Activated T-helper 2 cell treated with anti-CD3 and anti-CD28 coated beads, Interferon-gamma antibody, Interleukin-2, Interleukin-4, amounts not matched to agents 10 μg/mL and 5 μg/mL and 100 μg/mL, durations not matched to agents 14 hours and 24 hours and 36 hours (primary cell): ENCODE measurements around the gene CRACR2A. TPM values are rescaled to one million over a fixed set of nuclear protein-coding genes. Genes with fewer than 3 reads are reported as not detected.

ENCODE experiments used
- DNase-seq: peaks from one replicate; pipeline ENCODE4 v3.0.0; 2021; ENCODE audit warnings: low spot score
- H3K27ac Mint-ChIP-seq: one replicate; pipeline ENCODE4 v1.8.0; 2021; ENCODE audit warnings: mixed read lengths
- H3K27me3 Mint-ChIP-seq: one replicate; pipeline ENCODE4 v1.8.0; 2021; ENCODE audit warnings: low read depth, mixed read lengths
- H3K36me3 Mint-ChIP-seq: one replicate; pipeline ENCODE4 v1.8.0; 2021; ENCODE audit warnings: low read depth, mixed read lengths
- H3K4me1 Mint-ChIP-seq: one replicate; pipeline ENCODE4 v1.8.0; 2021; ENCODE audit warnings: low read depth, mixed read lengths
- H3K4me3 Mint-ChIP-seq: one replicate; pipeline ENCODE4 v1.8.0; 2021; ENCODE audit warnings: low read depth, mild to moderate bottlenecking, moderate library complexity, mixed read lengths
- H3K9me3 Mint-ChIP-seq: one replicate; pipeline ENCODE4 v1.8.0; 2021; ENCODE audit warnings: mixed read lengths
- intact Hi-C: fragments of 100-400 bp; cut with micrococcal nuclease; formaldehyde crosslinking; loops from one replicate; pipeline ENCODE4 v1.15.1; 2023
- total RNA-seq: library from RNA; stranded (reverse); gene quantifications from 2 replicates; pipeline ENCODE4 v1.2.3, GENCODE V29; 2022

Gene CRACR2A
- total RNA-seq, 1 donor from 2014 or later = 24.6 TPM

DNA sequence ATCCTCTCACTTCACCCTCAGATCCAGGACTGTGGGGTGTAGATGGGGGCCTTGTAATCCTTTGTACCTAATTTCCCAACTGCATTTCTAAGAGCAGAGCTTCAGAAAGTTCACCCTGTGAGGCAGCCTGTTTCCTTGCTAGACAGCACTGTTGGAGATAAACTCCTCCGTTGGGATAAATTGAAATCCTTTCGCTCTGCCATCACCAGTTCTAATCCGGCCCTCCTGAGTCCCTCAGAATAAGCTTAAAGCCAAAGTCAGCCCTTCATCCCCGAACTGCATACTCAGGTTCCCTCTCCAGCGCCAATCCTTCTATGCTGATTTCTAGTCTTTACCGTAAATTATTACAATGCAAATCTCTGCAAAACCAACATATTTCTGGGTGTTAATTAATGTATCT lies 147.2 kb downstream of the CRACR2A start:
- DNase-seq = no peak
- peaks cover 15% of the 10 kb centered on the region for H3K36me3 Mint-ChIP-seq
- peaks cover 27% of the 10 kb centered on the region for H3K27me3 Mint-ChIP-seq
- no peaks in the 10 kb centered on the region for H3K4me1 Mint-ChIP-seq
- no peak overlapping the region for H3K4me3 Mint-ChIP-seq
- peaks cover 5% of the 10 kb centered on the region for H3K9me3 Mint-ChIP-seq
- no peak overlapping the region for H3K27ac Mint-ChIP-seq
- intact Hi-C loops = no loop called here

DNA sequence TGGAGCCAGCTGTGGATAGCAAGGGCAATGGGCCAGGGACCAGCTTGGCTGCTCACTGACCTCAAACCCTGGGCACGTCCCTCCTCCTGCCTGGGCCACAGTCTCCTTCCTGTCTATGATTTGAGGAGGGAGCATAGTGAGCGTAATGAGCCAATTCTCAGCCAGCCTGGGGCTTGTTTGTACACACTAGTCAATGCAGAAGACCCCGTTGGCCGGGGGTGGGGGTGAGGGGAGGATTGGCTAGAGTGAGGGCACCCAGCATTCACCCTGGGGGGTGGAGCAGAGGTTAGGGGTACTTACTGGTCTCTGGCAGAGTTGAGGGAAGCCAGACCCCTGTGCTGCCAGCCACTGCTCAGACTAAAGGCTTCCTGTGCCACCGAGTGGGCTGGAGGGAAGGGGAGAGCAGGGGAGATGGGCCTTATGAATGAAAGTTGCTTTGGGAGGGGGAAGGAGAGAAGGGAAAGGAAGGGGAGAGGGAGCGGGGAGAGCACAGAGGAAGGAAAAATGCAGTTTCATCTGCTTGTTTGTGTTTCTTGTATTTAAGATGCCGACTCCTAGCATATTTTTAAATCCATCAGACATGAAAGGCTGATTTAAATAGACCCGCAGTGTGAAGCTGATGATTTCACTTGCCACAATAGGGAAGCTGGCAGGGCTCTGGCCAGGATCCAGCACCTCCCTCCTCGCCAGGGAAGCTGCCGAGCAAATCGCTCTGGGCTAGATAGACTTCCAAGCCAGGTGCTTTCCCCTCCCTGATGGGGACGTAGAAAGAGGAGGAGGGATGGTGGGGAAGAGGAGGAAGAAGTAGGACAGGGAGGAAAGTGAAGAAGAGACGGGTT lies 147.9 kb downstream of the CRACR2A start:
- peaks cover 27% of the 10 kb centered on the region for H3K27me3 Mint-ChIP-seq
- no peak overlapping the region for H3K4me3 Mint-ChIP-seq
- peaks cover 5% of the 10 kb centered on the region for H3K9me3 Mint-ChIP-seq
- intact Hi-C loops = no loop called here
- H3K27ac Mint-ChIP-seq = no peak overlapping the region
- H3K36me3 Mint-ChIP-seq = peaks cover 10% of the 10 kb centered on the region
- no peak for DNase-seq
- H3K4me1 Mint-ChIP-seq = no peaks in the 10 kb centered on the region

DNA sequence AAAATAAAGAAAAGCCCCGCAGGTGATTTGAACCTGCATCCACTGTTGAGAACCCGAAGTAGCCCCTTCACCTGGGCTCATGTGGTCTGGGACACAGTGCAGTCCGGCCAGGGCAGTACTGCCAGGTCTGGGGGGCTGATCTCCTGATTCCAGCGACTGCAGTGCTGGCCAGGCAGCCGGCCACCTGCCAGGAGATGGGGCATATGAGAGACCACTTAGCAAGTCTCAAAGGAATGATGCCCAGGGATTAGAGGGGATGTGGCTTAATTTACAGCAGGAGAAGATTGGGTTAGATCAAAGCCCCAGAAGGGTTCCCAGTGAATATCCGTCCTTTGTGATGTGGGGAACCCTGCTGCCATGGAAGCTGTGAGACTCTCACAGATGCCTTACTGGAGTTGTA lies 148.6 kb downstream of the CRACR2A start:
- peaks cover 27% of the 10 kb centered on the region for H3K27me3 Mint-ChIP-seq
- H3K36me3 Mint-ChIP-seq = peaks cover 4% of the 10 kb centered on the region
- no peaks in the 10 kb centered on the region for H3K9me3 Mint-ChIP-seq
- H3K27ac Mint-ChIP-seq = no peak overlapping the region
- H3K4me3 Mint-ChIP-seq = no peak overlapping the region
- intact Hi-C loops = no loop called here
- no peaks in the 10 kb centered on the region for H3K4me1 Mint-ChIP-seq
- no peak for DNase-seq

DNA sequence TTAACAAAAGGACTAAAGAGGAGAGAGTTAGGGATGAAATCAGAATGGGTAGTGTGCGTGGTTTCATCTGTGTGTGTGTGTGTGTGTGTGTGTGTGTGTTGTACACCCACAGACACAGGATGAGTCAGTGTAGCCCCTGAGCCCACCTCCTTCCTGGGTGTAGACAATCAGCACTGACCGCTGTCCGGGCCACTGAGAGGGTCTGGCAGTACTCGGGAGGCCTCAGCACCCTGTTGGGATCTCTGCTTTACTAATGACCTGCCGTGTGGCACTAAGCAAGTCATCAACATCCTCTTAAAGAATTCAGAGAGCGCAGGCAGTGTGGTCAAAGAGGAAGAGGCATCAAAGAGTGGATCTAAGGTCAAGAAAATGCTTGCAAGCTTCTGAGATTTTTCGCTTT lies 149.3 kb downstream of the CRACR2A start:
- no peak overlapping the region for H3K4me3 Mint-ChIP-seq
- H3K9me3 Mint-ChIP-seq = no peaks in the 10 kb centered on the region
- DNase-seq = no peak
- H3K27ac Mint-ChIP-seq = no peak overlapping the region
- intact Hi-C loops = no loop called here
- H3K27me3 Mint-ChIP-seq = peaks cover 27% of the 10 kb centered on the region
- no peaks in the 10 kb centered on the region for H3K36me3 Mint-ChIP-seq
- no peaks in the 10 kb centered on the region for H3K4me1 Mint-ChIP-seq

DNA sequence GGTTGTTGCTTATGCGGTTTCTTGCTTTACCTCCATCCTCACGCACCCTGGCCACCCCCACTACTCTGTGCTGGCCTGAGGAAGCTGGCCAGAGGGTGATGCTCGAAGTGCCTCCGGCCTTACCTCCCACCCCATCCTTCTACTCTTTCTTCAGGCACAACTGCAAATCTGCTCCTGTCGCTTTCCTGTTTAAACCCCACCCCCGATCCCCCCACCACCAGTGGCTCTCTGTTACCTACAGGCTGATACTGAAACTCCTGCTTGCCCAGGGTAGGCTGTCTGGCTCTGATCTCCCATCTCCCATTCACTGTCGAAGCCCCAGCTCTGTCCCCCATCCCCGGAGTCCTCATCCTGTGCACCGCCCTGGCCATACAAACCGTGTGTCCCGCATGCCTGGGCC lies 150.4 kb downstream of the CRACR2A start:
- H3K4me1 Mint-ChIP-seq = no peaks in the 10 kb centered on the region
- intact Hi-C loops = no loop called here

DNA sequence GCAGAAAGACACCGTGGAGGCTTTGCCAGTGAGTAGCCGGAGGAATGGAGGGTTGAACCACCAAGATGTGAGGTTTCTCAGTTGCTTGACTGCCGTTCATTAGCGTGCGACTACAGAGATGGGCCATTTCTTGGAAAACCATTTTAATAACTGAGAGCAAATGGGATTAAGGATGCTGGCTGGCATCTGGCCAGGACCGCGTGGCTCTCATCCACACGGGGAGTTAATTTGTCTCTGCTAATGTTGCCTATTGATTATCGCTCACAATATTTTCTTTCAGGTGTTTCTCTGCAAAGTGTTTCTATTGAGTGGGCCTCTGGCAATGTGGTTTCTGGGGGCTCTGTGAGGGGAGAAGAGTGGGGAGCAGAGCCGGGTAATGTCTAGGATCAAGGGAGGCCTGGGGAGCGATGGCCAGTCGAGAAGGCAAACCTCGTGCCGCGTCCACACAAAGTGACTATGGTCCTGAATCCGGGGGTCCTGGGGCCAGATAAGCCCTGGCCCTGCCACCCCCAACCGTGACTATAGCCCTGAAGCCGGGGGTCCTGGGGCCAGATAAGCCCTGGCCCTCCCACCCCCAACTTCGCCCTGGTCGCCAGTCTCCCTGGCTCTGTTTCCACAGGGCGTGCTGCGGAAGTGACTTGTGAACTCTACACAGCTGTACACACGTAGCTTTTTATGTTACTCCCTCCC lies 151.3 kb downstream of the CRACR2A start:
- Mint-ChIP-seq H3K4me1 (no peaks in the 10 kb centered on the region), H3K27ac (no peak overlapping the region), H3K4me3 (no peak overlapping the region), H3K36me3 (no peaks in the 10 kb centered on the region), H3K9me3 (no peaks in the 10 kb centered on the region), H3K27me3 (peaks cover 27% of the 10 kb centered on the region)
- no peak for DNase-seq
- intact Hi-C loops = no loop called here

More for the DNA sequence above, 150.4 kb downstream of the CRACR2A start:
- no peak overlapping the region for H3K4me3 Mint-ChIP-seq
- no peak overlapping the region for H3K27ac Mint-ChIP-seq
- H3K27me3 Mint-ChIP-seq = peaks cover 27% of the 10 kb centered on the region
- H3K36me3 Mint-ChIP-seq = no peaks in the 10 kb centered on the region
- no peak for DNase-seq
- no peaks in the 10 kb centered on the region for H3K9me3 Mint-ChIP-seq

DNA sequence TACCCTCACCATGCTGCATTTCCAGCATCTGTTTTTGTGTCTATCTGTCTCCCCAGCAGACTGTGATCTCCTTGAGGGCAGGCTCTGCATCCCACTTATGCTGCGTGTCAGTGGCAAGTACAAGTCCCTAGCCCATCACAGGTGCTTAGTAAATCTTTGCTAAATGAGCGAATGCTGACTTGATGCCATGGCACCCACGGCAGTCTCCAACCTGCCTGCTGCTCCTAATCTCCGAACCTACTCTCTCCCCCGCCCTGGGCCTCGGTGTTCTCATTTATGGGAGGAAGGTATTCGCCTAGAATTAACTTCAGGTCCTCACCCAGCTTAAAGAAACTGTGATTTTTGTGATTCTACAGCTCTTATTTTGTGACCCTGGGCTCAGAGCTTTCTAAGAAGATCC lies 152.0 kb downstream of the CRACR2A start:
- no peak overlapping the region for H3K27ac Mint-ChIP-seq
- H3K4me3 Mint-ChIP-seq = no peak overlapping the region
- no peak for DNase-seq
- intact Hi-C loops = no loop called here
- H3K27me3 Mint-ChIP-seq = peaks cover 24% of the 10 kb centered on the region
- H3K9me3 Mint-ChIP-seq = no peaks in the 10 kb centered on the region
- H3K36me3 Mint-ChIP-seq = no peaks in the 10 kb centered on the region
- no peaks in the 10 kb centered on the region for H3K4me1 Mint-ChIP-seq

DNA sequence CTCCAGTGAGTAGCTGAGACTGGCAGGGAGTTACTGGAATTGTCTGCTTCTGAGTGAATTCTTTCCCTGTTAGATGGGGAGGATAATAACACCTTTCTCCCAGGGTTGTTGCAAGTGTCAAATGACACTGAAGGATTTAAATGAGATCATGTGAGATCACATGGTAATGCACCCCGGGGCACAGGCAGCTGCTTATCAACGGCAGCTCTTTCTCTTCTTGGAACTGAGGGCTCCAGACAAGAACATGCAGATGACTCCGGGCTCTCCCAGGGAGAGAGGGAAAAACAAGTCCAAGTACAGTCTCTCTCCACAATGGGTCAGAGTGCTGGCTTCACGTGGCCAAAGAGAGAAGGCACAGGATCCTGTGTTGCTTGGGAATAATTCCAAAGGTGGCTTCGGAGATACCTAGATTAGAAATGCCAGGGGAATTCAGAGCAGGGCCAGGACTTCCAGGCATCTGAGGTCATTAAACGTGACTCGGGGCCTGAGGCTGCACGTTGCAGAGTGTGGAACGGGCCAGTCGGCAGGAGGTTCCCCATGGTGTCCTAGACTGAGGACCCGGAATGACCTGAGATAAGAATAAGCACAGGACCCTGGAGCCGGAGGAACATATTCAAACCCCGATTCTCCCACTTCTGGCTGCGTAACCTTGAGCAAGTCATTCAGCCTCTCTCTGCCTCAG lies 152.7 kb downstream of the CRACR2A start:
- H3K4me1 Mint-ChIP-seq = no peaks in the 10 kb centered on the region
- no peaks in the 10 kb centered on the region for H3K36me3 Mint-ChIP-seq
- DNase-seq = no peak
- no peak overlapping the region for H3K4me3 Mint-ChIP-seq
- no peak overlapping the region for H3K27ac Mint-ChIP-seq
- H3K9me3 Mint-ChIP-seq = no peaks in the 10 kb centered on the region
- intact Hi-C loops = no loop called here
- H3K27me3 Mint-ChIP-seq = peaks cover 17% of the 10 kb centered on the region

DNA sequence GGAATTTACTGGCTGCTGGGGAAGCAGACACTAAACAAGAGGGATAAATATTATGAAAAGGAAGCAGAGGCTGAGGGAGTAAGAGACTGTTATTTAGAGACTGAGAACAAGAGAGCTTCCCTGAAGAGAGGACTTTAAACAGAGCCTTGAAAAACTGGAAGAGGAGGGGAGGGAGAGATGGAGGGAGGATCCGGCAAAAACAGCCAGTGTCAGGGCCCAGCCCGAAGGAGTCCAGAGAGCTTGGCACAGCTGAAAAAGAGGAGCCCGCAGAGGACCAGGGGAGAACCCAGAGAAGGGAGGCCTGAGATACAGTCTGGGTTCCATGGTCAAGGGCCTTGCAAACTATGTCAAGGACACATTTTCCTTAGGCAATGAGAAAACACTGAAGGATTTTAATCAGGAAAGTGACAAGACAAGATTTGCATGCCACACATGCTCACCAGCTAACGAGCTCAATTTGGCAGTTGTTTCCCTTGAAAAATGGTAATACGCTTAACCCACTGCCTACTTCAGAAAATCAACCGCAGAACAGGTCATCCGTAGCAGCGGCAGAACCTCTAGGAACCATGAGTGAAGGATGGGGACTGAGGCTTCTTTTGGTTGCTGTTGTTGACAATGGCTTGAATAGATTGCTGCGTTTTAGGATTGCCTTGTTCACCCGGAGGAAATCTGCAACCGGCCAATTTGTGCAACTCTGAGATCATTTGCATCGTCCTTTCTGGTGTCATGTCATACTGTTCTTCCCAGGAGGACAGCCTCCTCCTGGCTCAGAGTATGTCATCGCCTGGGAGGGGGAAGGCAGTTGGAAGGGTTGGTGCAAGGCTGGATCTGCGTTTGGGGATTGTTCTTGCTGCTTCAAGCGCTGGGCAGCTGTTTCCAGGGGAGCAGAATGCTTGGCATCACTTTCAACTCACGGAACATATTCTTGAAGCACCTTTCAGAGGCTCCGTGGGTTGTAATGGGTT lies 153.7 kb downstream of the CRACR2A start:
- no peaks in the 10 kb centered on the region for H3K4me1 Mint-ChIP-seq
- no peaks in the 10 kb centered on the region for H3K36me3 Mint-ChIP-seq
- H3K27me3 Mint-ChIP-seq = peaks cover 8% of the 10 kb centered on the region
- H3K9me3 Mint-ChIP-seq = no peaks in the 10 kb centered on the region
- H3K27ac Mint-ChIP-seq = no peak overlapping the region
- intact Hi-C loops = no loop called here
- no peak overlapping the region for H3K4me3 Mint-ChIP-seq
- DNase-seq = no peak

DNA sequence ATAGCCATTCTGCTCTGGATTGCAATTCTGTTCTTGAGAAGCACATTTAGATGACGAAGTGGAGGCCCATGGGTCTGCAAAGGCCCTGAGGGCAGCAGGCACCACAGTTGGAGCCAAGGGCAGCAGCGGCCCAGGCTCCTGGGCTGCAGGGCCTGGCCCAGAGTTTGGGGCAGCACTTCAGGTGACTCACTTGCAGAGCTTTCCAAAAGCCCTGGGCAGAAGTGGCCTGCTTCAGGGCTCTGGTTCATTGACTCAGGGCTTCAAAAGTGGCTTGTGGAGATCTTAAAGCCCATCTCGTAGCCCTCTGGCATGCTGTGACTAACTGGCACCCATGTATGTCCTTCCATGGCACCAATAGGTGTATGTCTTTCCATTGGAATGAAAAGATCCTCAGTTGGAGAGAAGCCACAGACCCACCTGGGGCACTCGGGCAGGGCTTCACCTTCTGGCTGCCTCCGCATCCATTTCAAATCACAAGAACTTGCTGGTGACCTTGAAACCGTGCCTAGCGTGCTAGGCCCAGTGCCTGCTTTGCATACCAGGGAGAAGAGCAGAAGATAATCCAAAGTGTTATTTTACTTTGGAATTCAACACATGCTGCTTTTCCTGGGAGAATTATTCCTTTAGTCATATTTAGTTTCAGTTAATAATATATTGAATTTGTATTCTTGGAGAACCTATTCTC lies 155.2 kb downstream of the CRACR2A start:
- DNase-seq = no peak
- H3K9me3 Mint-ChIP-seq = no peaks in the 10 kb centered on the region
- no peak overlapping the region for H3K27ac Mint-ChIP-seq
- intact Hi-C loops = no loop called here
- no peaks in the 10 kb centered on the region for H3K4me1 Mint-ChIP-seq
- H3K36me3 Mint-ChIP-seq = no peaks in the 10 kb centered on the region
- H3K4me3 Mint-ChIP-seq = no peak overlapping the region
- peaks cover 4% of the 10 kb centered on the region for H3K27me3 Mint-ChIP-seq

DNA sequence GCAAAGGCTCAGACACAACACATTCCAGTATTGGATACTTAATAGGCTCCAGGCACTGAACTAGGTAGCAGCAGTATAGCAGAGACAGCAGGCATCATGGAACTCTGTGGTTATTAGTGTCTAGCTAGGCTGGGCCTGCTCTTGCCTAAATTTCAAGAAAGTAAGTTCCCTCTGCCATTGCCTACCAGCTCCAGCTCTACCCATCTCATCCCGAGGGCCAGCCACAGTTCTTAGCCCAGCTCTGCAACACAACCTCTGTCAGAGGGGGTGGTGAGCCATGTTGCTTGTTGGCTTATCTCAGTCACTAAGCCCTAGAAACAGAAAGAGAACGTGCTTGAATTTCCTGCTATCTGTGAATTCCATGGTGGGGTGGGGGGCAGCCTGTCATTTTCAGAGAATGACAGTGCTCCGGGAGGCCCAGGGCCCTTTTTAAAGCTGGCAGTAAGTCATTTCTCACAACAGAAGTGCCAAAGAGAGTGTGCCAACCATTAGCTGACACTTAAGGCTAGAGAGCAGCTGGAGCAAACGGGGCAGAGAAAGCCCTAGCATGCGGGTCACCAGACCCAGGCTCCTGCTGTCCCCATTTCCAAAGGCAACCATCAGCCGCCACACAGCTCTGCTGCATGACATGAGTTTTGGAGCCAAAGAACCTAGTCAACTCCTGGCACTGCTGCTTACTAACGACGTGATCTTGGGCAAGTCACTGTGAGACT lies 156.1 kb downstream of the CRACR2A start:
- H3K36me3 Mint-ChIP-seq = no peaks in the 10 kb centered on the region
- intact Hi-C loops = no loop called here
- no peak overlapping the region for H3K27ac Mint-ChIP-seq
- DNase-seq = no peak
- H3K4me3 Mint-ChIP-seq = no peak overlapping the region
- no peaks in the 10 kb centered on the region for H3K4me1 Mint-ChIP-seq
- H3K27me3 Mint-ChIP-seq = peaks cover 4% of the 10 kb centered on the region
- no peaks in the 10 kb centered on the region for H3K9me3 Mint-ChIP-seq
